NOMO-1 treated with dmso at 0.1 percent for 144 hours (cell line): ENCODE data around the gene NDFIP1.
"Not testable (repeated sequence)": the region's sequence is repeated elsewhere in the genome, so short reads cannot be mapped to it uniquely, and the experiment has no call there.

Source experiments
- DNase-seq: peaks from one replicate; lab custom pipeline; 2025; ENCODE audit not compliant: unreplicated experiment; lab: John Stamatoyannopoulos, UW

The NDFIP1 gene

DNA sequence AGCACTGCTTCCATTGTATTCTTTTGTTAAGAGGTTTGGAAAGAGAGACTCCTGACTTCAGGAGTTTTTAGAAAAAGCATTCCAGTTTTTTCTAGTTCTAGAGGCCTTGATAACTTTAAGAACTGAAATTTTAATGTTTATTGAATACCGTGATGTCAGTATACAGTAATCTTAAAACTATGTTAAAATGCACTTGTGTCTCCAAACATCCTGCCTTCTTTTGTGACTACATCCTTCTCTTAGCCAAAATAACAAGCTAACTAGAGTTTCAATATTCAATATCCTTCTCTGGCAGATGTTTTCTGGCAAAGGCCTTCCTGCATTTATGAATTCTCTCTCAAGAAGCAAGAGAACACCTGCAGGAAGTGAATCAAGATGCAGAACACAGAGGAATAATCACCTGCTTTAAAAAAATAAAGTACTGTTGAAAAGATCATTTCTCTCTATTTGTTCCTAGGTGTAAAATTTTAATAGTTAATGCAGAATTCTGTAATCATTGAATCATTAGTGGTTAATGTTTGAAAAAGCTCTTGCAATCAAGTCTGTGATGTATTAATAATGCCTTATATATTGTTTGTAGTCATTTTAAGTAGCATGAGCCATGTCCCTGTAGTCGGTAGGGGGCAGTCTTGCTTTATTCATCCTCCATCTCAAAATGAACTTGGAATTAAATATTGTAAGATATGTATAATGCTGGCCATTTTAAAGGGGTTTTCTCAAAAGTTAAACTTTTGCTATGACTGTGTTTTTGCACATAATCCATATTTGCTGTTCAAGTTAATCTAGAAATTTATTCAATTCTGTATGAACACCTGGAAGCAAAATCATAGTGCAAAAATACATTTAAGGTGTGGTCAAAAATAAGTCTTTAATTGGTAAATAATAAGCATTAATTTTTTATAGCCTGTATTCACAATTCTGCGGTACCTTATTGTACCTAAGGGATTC lies 43.1 kb downstream of the NDFIP1 start:
- DNase-seq, result no peak

GRCh38 chr5:142152384-142152732 lies 43.8 kb downstream of the NDFIP1 start:
- no peak for DNase-seq

- no peak for DNase-seq
These were observed 45.3 kb downstream of the NDFIP1 start for GRCh38 chr5:142153674-142154448.

DNA sequence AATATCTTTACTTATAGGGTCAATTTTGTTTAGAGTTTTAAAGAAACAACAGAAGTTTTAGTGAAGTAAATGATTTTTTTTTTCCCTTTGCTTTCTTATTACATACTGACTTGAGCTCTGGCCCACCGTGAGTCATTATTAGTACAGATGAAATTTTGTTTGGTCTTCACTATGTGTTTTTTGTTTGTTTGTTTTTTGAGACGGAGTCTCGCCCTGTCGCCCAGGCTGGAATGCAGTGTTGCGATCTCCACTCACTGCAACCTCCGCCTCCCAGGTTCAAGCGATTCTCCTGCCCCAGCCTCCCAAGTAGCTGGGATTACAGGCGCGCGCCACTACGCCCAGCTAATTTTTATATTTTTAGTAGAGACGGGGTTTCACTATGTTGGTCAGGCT lies 45.9 kb downstream of the NDFIP1 start:
- DNase-seq, result not testable (repeated sequence)

DNA sequence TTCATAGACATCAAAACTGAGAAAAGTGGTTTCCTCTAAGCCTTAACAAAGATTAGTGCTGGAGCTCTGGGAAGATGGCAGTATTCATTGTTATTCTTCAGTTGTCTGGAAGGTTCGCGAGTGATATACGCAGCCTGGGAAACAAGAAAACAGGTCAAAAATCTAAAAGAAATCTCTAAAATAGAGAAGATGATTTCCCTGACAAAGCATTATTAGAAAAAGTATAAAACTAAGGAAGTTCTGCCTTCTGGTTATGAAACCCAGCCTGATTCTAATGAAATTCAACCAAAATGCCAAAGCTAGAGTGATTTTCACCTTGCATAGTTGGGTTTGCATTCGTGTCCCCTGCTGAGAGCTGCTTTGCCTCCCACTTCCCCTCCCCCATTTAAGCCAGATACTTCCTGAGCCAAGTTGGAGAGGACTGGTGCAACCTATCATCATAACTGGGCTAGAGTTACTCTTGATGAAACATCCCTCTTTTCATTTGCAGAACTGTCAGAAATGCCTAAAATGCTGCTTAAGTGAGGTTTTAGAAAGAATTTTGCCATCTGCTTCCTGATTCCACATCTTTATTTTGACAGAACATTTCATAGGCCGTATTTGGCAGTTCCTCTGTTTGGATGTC lies 48.4 kb downstream of the NDFIP1 start:
- no peak for DNase-seq

DNA sequence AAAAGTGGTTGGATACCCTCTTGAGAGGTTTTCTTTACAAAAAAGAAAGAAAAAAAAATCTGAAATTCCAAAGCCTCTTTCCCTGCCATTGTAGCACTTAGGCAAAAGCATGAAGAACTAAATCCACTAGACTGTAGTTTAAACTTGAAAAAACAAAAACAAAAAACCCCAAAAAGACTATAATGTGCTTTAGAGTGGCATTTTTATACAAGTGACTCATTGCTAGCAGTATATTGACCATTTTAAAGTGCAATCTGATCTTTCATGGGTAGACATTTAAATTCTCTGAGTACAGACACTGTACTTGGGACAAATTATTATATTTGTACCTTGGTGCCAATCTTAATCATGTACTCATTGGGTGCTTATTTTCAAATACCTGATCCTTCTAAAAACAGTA lies 50.8 kb downstream of the NDFIP1 start:
- DNase-seq, result no peak

DNA sequence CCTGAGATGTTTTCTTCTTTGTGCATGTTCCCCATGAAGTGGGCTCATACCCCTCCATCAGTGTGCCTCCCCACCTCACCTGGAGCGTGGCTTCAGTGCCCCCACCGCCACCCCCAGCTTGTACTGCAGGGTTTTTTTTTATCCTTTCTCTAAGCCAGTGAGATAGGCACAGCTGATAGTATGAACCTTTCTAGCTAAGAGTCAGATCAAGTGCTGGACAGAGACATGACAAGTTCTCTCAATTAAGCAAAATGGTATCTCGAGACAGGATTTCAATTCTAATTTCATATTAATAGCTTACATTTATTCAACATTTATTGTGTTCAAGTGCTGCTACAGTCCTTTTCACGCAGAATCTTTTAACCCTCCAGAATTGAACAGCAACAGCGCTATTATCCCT lies 55.7 kb downstream of the NDFIP1 start:
- DNase-seq, result no peak

DNA sequence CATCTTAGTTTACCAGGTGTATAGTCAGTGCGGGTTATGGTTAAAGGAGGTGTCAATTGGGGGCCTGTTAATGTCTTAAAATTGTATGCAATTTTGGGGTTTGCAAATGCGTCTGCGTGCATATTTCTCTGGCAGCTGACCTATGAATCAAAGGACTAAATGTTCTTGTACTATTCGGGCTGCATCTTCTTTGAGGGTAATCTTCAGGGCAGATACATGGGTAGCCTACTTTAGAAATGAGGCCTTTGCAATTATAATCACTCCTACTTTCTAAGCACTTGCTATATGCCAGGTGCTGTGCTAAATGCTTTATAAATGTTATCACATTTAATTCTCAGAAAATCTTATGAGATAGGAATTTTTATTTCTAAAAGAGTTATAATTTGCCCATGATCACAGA lies 58.2 kb downstream of the NDFIP1 start:
- no peak for DNase-seq

DNA sequence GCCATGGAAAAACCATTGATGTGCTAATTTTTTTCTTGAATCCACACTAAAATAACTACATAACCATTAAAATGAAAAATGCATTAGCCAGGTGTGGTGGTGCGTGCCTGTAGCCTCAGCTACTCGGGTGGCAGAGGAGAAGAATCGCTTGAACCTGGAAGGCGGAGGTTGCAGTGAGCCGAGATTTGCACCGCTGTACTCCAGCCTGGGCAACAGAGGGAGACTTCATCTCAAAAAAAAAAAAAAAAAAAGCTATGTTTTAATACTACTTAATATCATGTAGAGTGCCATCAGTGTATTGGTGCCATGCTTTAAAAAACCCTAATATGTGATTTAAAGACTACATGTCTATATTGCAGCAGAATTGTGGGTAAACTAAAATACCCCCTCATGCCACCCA lies 58.9 kb downstream of the NDFIP1 start:
- no peak for DNase-seq

GRCh38 chr5:142168365-142168764 lies 59.8 kb downstream of the NDFIP1 start:
- no peak for DNase-seq

DNA sequence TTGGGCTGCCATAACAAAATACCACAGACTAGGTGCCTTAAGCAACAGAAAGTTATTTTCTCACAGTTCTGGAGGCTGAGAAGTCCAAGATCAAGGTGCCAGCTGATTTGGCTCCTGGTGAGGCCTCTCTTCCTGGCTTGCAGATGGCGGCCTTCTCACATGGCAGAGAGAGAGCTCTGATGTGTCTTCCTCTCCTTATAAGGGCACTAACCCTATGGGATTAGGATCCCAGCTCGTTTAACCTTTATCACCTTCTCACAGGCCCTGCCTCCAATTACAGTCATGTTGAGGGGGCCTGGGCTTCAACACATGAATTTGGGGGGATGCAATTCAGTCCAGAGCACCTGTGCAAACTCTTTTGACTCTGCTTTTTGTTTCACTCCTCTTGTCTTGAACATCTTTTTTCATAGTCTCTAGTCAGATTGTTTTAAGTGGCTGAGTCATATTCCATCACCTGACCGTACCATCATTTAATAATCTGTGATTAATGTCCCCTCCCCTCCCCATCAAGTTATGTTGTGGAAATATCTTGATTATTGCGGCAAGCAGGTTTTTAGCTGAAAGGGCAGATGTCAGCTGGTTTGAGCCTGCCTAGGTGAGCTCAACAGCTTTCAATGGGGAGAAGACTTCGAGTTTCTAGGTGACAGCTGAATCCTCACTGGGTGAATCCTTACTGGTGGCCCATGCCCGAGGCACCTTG lies 61.8 kb downstream of the NDFIP1 start:
- DNase-seq, result no peak

- no peak for DNase-seq
These were observed 62.7 kb downstream of the NDFIP1 start for GRCh38 chr5:142171270-142171669.

GRCh38 chr5:142175039-142175438 lies 66.5 kb downstream of the NDFIP1 start:
- no peak for DNase-seq

- no peak for DNase-seq
These were observed 67.0 kb downstream of the NDFIP1 start for GRCh38 chr5:142175461-142176142.

DNA sequence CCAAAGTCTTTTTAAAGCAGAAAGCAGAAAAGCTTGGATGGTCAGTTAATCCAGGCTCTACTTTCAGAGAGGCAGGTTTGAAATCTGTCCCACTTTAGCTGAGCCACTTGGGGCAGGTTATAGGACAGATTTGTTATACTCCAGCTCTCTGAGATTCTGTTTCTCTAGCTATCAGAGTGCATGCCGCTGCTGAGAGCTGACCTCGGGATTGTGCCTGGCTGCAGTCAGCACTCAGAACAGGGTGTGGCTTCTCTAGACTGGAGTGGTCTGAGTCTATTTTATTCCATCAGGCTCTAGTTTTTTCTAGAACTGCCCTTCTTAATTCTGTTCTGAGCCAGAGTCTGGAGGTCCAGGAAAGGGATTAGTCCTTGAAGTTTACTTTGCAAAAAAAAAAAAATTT lies 67.7 kb downstream of the NDFIP1 start:
- no peak for DNase-seq

GRCh38 chr5:142178651-142179050 lies 70.1 kb downstream of the NDFIP1 start:
- DNase-seq, result no peak

DNA sequence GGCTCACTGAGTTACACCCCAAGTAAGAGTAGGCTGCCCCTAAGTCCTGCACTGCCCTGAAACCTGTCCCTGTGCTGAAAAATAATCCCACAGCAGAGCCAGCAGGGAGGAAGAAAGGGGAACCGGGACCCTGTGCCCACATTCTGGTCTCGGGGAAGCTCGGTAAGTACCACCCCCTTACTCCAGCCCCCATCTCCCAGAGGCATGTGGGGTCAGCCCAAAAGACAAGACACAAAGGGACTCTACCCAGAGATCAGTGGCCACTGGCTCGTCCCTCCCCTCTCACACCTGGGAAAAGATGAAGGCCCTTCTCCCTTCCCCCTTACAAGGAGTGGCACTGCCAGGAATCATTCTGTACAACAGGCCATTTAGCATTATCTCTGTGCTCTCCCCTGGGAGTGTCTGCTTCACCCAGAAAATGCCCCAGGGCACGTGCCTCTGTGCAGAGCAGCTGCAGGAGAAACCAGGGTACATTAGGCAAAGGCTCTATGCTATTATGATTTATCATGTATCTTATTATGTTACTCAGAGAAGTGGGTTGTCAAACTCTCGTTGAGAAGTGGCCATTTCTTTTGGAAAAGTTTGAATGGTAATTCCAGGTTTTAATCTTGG lies 71.3 kb downstream of the NDFIP1 start:
- no peak for DNase-seq

DNA sequence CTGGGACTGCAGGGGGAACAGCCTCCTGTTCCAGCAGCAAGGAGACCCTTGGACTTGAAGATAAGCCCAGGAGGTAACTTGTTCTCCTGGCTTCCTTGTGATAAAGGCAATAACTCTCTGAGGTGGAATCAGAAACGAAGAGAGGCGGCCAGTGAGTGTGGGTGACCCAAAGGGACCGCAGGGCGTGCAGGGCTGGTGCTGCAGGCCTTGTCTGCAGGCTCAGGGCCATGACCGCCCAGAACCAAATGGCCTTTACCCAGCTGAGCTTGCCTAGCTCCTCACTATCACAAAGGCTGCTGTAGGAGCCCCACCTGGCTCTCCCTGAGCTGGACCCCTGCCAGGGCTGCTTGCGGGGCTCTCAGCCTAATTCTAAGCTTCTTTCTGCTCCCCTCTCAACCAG lies 72.5 kb downstream of the NDFIP1 start:
- no peak for DNase-seq

DNA sequence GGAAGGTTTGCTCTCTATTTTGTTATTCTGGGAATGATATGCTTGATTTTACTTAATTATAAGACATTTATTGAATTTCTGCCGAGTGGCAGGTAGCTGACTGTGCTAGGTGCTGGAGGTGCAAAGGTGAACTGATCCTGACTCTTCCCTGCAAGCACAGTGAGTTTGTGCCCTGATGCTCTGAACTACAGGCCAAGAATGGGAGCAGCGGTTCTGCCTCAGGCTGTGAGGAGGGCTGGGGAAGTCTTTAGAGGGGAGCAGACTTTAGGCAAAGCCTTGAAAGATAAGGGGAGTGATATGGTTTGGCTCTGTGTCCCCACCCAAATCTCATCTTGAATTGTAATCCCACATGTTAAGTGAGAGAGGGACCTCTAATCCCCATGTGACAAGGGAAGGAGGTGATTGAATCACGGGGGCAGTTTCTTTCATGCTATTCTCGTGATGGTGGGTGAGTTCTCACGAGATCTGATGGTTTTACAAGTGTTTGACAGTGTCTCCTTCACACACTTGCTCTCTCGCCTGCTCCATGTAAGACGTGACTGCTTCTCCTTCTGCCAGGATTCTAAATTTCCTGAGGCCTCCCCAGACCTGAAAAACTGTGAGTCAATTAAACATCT lies 73.1 kb downstream of the NDFIP1 start:
- DNase-seq, result no peak

DNA sequence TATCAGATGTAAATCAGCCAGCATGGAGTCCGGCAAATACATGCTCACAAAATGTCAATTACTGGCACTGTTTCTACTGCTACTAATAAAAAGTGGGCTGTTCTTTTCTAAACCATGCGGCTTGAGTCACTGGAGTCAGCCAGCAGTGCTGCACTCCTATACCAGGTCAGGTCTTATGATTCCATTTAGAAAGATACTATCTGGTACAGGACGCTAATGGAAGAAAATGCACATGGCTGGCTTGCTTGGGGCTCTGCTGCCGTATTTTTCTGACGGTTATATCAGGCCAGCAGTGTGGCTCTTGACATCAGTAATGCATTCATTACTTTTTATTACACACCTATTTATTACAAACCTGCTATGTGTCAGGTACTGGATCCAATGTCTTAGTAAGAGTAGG lies 74.3 kb downstream of the NDFIP1 start:
- DNase-seq, result no peak
